Measurements from ENCODE around the gene TENM3.

- TF ChIP-seq CTCF (IDR thresholded peaks at IDR 0.05; ENCODE audit: low read depth, low read length) (no peak), POLR2A (IDR thresholded peaks at IDR 0.05; ENCODE audit: extremely low read depth, insufficient read length) (no peak), MYC (IDR thresholded peaks at IDR 0.05; ENCODE audit: low read depth, low read length) (no peak)
Observed at GRCh38 chr4:182537031-182537795, 294.0 kb downstream of the TENM3 start.
